ENCODE data around the gene PPP4R4. TPM values are rescaled to one million over a fixed set of nuclear protein-coding genes. Genes with fewer than 3 reads are reported as not detected.
"Not testable (repeated sequence)": the region's sequence is repeated elsewhere in the genome, so short reads cannot be mapped to it uniquely, and the experiment has no call there.

Gene PPP4R4
- total RNA-seq, 2 experiments from 2014 or later, result 1.4 to 1.8 TPM

DNA sequence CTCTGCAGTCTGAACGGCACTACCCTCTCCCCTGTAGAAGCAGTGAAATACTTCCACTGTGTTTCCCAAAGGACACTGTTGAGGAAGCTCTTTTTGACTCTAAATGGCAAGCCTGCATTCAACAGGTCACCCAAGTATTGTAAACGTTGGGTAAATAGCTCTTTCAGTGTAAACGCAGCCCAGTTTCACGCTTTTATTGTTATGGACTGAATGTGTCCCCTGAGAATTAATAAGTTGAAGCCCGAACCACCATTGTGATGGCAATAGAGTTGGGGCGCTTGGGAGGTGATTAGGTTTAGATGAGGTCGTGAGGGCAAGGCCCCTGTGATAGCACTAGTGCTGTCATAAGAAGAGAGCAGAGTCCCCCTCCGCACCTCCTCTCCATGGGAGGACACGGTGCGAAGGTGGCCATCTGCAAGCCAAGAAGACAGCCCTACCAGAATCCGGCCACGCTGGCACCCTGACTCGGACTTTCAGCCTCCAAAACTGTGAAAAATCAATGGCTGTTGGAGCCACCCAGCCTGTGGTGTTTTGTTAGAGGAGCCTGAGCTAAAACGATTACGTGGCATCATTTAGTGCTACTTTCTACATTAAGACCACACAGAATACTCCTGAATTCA is 117.9 kb downstream of the PPP4R4 start:
- POLR2A ChIA-PET, result no interaction called here
- CTCF ChIA-PET, result no interaction called here

GRCh38 chr14:94292526-94292871 is 118.4 kb downstream of the PPP4R4 start:
- POLR2A ChIA-PET, result no interaction called here
- CTCF ChIA-PET, result no interaction called here

DNA sequence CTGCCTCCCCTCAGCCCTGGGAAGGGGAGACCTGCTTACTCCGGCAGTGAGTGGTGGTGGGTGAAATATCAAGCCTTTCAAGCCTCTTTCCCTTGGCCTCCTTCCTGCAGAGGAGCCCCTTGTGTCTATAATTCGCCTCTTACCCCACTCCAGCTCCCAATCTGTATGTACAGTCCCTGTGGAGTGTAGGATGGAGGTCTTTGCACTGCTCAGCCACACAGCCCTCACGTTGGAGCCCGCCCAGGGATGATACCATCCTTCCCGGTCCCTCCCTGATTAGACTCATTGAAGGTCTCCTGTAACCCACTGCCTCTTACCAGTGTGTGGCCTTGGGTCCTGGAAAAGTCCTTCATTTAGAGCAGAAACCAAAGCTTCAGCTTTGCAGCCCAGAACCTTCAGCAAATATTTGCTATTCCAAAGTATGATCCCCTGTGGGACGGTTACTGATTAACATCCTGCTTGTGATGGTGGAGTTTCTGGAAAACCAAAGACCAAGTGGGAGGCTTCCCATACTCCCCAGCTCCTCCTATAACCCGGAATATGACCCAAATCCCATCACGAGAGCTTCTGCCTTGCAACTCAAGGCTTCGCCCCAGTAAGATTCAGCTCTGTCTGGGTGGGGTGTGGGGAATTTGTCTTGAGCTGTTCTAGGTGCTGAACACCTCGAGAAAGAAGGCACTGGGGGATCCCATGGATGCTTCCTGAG is 118.9 kb downstream of the PPP4R4 start, which contains the start of gene SERPINA10:
SERPINA10 (minus strand) TSS at position 397 of the 706 bp plus-strand sequence. CDS start 2,675 bp downstream, outside the sequence.
- CTCF ChIA-PET, result no interaction called here
- POLR2A ChIA-PET, result interaction anchor here (0.6 kb wide), 1 partner anchor 31 kb away, joined by 3 read pairs; no protein-coding TSS in a partner anchor

- ChIA-PET CTCF (no interaction called here), POLR2A (interaction anchor here (0.6 kb wide), 2 partner anchors 31 to 164 kb away, joined by 3 read pairs; no protein-coding TSS in a partner anchor)
Measured at GRCh38 chr14:94293578-94293924, 119.4 kb downstream of the PPP4R4 start.

GRCh38 chr14:94295360-94296180 is 121.4 kb downstream of the PPP4R4 start:
- ChIA-PET CTCF (interaction anchor here (0.6 kb wide), 1 partner anchor 1938 kb away, joined by 3 read pairs; no protein-coding TSS in a partner anchor), POLR2A (no interaction called here)

DNA sequence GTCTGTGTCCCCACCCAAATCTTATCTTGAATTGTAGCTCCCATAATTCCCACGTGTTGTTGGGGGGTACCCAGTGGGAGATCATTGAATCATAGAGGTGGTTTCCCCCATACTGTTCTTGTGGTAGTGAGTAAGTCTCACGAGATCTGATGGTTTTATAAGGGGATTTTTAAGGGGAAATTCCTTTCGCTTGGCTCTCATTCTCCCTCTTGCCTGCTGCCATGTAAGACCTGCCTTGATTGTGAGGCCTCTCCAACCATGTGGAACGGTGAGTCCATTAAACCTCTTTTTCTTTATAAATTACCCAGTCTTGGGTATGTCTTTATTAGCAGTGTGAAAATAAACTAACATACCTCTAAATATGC is 122.0 kb downstream of the PPP4R4 start:
- CTCF ChIA-PET, result interaction anchor here (0.6 kb wide), 1 partner anchor 1937 kb away, joined by 3 read pairs; no protein-coding TSS in a partner anchor

DNA sequence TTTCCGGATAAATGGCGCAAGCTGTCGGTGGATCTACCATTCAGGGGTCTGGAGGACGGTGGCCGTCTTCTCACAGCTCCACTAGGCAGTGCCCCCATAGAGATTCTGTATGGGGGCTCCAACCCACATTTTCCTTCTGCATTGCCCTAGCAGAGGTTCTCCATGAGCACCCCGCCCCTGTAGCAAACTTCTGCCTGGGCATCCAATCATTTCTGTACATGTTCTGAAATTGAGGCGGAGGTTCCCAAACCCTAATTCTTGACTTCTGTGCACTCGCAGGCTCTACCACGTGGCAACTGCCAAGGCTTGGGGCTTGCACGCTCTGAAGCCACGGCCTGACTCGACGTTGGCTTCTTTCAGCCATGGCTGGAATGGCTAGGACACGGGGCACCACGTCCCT is 124.0 kb downstream of the PPP4R4 start:
- CTCF ChIA-PET, result no interaction called here
- POLR2A ChIA-PET, result no interaction called here

More for the DNA sequence above, 122.0 kb downstream of the PPP4R4 start:
- POLR2A ChIA-PET, result not testable (repeated sequence)

DNA sequence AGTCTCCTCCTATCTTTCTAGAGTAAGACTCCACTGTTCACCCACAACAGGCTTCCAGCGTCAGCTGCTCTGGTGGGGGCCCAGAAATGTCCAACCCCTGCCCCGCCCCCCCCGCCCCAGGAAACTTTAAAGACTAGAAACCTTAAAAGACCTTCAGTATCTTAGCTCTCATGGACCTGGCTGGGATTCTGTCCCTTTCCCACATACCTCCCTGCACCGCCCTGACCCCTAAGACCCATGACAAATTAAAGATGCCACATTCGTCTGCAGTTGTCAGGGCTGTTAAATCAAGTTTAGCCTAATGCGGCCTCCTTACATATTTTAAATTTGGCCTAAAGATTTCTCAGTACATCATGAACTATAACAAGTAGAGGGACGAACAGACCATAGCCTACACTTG is 129.0 kb downstream of the PPP4R4 start:
- CTCF ChIA-PET, result no interaction called here
- POLR2A ChIA-PET, result no interaction called here

- CTCF ChIA-PET, result no interaction called here
- POLR2A ChIA-PET, result no interaction called here
Measured at GRCh38 chr14:94304243-94304642, 130.1 kb downstream of the PPP4R4 start.

DNA sequence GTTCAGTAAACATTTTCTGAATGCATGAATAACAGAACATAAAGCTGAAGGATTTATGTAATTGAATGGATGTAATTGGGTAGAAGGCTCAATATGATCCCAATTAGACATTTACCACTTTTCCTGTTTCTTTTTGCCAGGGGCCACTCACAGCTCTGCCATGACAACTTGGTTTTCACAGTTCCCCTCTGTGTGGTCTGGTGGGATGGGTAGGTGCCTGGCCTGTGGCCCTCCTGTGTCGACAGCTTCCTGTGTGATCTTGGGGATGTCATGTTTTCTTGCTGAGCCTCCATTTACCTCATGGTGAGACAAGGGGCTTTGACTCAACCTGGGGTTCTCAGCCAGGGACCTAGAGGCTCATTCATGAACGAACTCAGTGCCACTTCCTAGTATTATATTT is 131.5 kb downstream of the PPP4R4 start:
- ChIA-PET CTCF (interaction anchor here (0.6 kb wide), 1 partner anchor 105 kb away, joined by 4 read pairs; no protein-coding TSS in a partner anchor), POLR2A (no interaction called here)

- ChIA-PET POLR2A (no interaction called here), CTCF (no interaction called here)
Measured at GRCh38 chr14:94306047-94306978, 132.2 kb downstream of the PPP4R4 start.

DNA sequence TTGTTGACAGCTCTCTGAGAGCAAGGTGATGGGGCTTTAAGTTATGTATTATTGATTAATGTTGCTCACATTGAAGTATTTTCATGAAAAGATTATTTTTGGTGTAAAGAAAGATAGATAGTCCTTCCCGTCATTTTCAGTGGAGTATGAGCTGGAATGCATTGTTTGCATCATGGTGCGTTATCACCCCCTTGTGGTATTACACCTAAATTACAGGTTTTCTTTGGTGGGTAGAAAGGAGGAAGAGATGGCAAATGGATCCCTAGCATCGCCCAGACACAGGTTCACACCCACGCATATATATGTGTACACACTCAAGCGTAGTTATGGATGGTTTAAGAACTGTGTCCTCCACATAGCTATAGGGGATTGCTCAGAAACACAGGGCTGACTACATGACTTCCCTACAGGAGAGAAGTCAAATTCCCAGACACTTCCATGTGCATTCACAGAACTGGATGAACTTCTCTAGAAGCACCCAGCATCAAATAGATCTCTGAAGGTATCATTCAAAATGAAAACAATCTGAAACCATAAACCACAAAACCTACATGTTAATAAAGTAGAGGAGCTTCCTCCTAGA is 133.4 kb downstream of the PPP4R4 start:
- POLR2A ChIA-PET, result no interaction called here

DNA sequence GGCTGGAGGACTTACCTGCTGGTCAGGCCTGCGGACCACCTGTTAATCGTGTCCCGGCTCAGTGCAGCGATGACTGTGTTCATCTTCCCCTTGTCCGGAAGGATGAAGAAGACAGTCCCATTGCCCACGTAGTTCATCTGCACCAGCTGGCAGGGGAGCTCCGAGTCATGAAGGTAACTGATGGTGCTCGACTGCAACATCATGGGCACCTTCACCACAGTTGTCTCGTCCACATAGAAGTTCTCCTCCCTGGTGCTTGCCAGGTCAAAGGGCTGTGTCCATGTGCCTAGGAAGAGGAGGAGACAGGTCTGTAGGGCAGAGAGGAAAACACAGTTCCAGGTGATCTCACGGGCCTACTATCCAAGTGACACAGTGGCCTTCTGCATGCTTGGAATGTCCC is 135.6 kb downstream of the PPP4R4 start:
- CTCF ChIA-PET, result interaction anchor here (1.0 kb wide), 1 partner anchor 27 kb away, joined by 3 read pairs; no protein-coding TSS in a partner anchor
- POLR2A ChIA-PET, result no interaction called here

More for the DNA sequence above, 133.4 kb downstream of the PPP4R4 start:
- CTCF ChIA-PET, result interaction anchor here (0.7 kb wide), 1 partner anchor 278 kb away, joined by 3 read pairs; no protein-coding TSS in a partner anchor

GRCh38 chr14:94310248-94310647 is 136.1 kb downstream of the PPP4R4 start:
- POLR2A ChIA-PET, result no interaction called here
- CTCF ChIA-PET, result interaction anchor here (1.0 kb wide), 1 partner anchor 27 kb away, joined by 3 read pairs; no protein-coding TSS in a partner anchor

- ChIA-PET CTCF (no interaction called here), POLR2A (no interaction called here)
Measured at GRCh38 chr14:94312481-94313246, 138.5 kb downstream of the PPP4R4 start.

DNA sequence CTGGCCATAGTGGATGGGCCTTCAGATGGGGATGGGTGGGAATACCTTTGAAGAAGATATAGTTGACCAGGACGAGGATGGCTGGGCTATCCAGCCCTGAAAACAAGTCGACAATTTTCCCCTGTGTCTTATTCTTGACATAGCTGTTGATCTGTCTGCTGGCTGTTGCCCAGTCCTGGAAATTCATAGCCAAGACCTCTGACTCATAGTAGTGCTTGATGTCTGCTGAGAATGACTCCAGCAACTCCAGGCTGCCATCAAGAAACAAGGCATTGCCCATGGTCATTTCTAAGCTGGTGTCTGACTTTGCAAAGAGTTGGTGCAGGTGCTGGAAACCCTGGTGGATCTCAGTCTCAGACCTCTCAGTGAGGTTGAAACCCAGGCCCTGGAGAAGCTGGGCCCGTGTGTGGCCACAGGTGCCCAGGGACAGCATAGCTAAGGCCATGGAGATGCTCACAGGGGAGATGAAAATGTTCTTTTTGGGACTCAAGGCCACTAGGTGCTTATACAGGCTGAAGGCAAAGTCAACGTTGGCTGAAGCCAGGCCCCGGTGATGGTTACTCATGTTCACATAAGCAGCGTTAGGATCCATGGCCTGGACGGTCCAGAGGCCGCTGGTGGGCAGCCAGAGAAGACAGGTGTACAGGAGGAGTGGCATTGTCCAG is 140.0 kb downstream of the PPP4R4 start:
- ChIA-PET CTCF (no interaction called here), POLR2A (no interaction called here)

DNA sequence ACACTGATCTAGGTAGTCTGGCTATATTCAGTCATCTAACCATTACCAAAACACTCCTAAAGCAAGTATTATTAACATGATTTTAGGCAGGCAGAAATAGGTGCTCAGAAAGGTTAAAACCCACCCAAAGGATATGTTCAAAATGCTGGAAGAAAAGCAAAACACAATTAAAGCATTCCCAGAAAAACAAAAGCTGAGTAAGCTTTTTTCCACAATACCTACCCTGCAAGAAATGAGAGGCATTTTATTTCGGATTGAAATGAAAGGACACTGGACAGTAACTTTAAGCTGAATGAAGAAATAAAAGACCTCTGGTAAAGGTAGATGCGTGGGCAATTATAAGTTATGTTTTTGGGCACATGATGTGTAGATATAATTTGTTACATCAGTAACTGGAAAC is 140.8 kb downstream of the PPP4R4 start:
- POLR2A ChIA-PET, result no interaction called here
- CTCF ChIA-PET, result no interaction called here

- ChIA-PET POLR2A (no interaction called here), CTCF (interaction anchor here (0.5 kb wide), 1 partner anchor 32 kb away, joined by 3 read pairs; no protein-coding TSS in a partner anchor)
Measured at GRCh38 chr14:94316692-94317091, 142.6 kb downstream of the PPP4R4 start.
